ENCODE data around the gene CCBE1. TPM values are rescaled to one million over a fixed set of nuclear protein-coding genes. Genes with fewer than 3 reads are reported as not detected.
A peak's percentile ranks its signal among the peaks of the same experiment; 100 is the strongest.

Gene CCBE1
- total RNA-seq, 1 experiment from 2014 or later = 0.09 TPM

GRCh38 chr18:59631583-59632181 lies 65.5 kb downstream of the CCBE1 start:
- Mint-ChIP-seq H3K36me3 (ENCODE audit: insufficient read depth, unreplicated experiment) (no peaks in the 10 kb centered on the region), H3K27me3 (ENCODE audit: insufficient read depth, unreplicated experiment) (peaks cover 10% of the 10 kb centered on the region), H3K4me1 (ENCODE audit: low read depth, unreplicated experiment) (no peaks in the 10 kb centered on the region), H3K4me3 (ENCODE audit: unreplicated experiment) (no peak overlapping the region), H3K27ac (ENCODE audit: unreplicated experiment) (no peak overlapping the region), H3K9me3 (ENCODE audit: unreplicated experiment) (no peaks in the 10 kb centered on the region)
- Histone ChIP-seq H3K4me1 (no peaks in the 10 kb centered on the region), H3K27me3 (replicated peaks; ENCODE audit: control insufficient read depth, insufficient read depth, low read length) (no peaks in the 10 kb centered on the region), H3K4me3 (ENCODE audit: low read depth, low read length) (no peak overlapping the region), H3K36me3 (ENCODE audit: control insufficient read depth, insufficient read depth, low read length) (no peaks in the 10 kb centered on the region), H3K9me3 (no peaks in the 10 kb centered on the region)
- ChIA-PET POLR2A (no interaction called here), CTCF (interaction anchor here (1.0 to 1.7 kb wide), 2 partner anchors 90 to 192 kb away, joined by 3 to 16 read pairs; no protein-coding TSS in a partner anchor)
- peak; percentile 4 to 13 for TF ChIP-seq CTCF (IDR thresholded peaks at IDR 0.05; ENCODE audit: insufficient read depth in 1 of 2, low read depth in 1 of 2, low read length in 1 of 2, severe bottlenecking in 1 of 2, unreplicated experiment in 1 of 2)
- DNase-seq = no peak
- intact Hi-C loops (cut with micrococcal nuclease; ENCODE audit: unreplicated experiment) = no loop called here
- no TSS peak for BruUV-seq (replicated peaks)

- H3K4me3 ChIP-seq (ENCODE audit: low read depth, low read length) = no peak overlapping the region
- no peaks in the 10 kb centered on the region for H3K9me3 ChIP-seq
- no TSS peak for BruUV-seq (replicated peaks)
- H3K36me3 ChIP-seq (ENCODE audit: control insufficient read depth, insufficient read depth, low read length) = no peaks in the 10 kb centered on the region
- Mint-ChIP-seq H3K36me3 (ENCODE audit: insufficient read depth, unreplicated experiment) (no peaks in the 10 kb centered on the region), H3K4me1 (ENCODE audit: low read depth, unreplicated experiment) (no peaks in the 10 kb centered on the region), H3K9me3 (ENCODE audit: unreplicated experiment) (no peaks in the 10 kb centered on the region), H3K27me3 (ENCODE audit: insufficient read depth, unreplicated experiment) (peaks cover 7% of the 10 kb centered on the region), H3K4me3 (ENCODE audit: unreplicated experiment) (no peak overlapping the region), H3K27ac (ENCODE audit: unreplicated experiment) (no peak overlapping the region)
- H3K27me3 ChIP-seq (replicated peaks; ENCODE audit: control insufficient read depth, insufficient read depth, low read length) = no peaks in the 10 kb centered on the region
- H3K4me1 ChIP-seq = no peaks in the 10 kb centered on the region
- intact Hi-C loops (cut with micrococcal nuclease; ENCODE audit: unreplicated experiment) = no loop called here
- no peak for DNase-seq
- ChIA-PET CTCF (no interaction called here), POLR2A (no interaction called here)
- no peak for TF ChIP-seq CTCF (IDR thresholded peaks at IDR 0.05; ENCODE audit: insufficient read depth in 1 of 2, low read depth in 1 of 2, low read length in 1 of 2, severe bottlenecking in 1 of 2, unreplicated experiment in 1 of 2)
These were observed 67.3 kb downstream of the CCBE1 start for GRCh38 chr18:59629894-59630293.

GRCh38 chr18:59628995-59629394 lies 68.2 kb downstream of the CCBE1 start:
- CTCF ChIA-PET = no interaction called here
- intact Hi-C loops (cut with micrococcal nuclease; ENCODE audit: unreplicated experiment) = no loop called here
- DNase-seq = no peak
- Mint-ChIP-seq H3K4me1 (ENCODE audit: low read depth, unreplicated experiment) (no peaks in the 10 kb centered on the region), H3K27me3 (ENCODE audit: insufficient read depth, unreplicated experiment) (peaks cover 3% of the 10 kb centered on the region), H3K27ac (ENCODE audit: unreplicated experiment) (no peak overlapping the region), H3K9me3 (ENCODE audit: unreplicated experiment) (no peaks in the 10 kb centered on the region), H3K36me3 (ENCODE audit: insufficient read depth, unreplicated experiment) (no peaks in the 10 kb centered on the region), H3K4me3 (ENCODE audit: unreplicated experiment) (no peak overlapping the region)
- Histone ChIP-seq H3K4me1 (no peaks in the 10 kb centered on the region), H3K27me3 (replicated peaks; ENCODE audit: control insufficient read depth, insufficient read depth, low read length) (no peaks in the 10 kb centered on the region), H3K9me3 (no peaks in the 10 kb centered on the region), H3K36me3 (ENCODE audit: control insufficient read depth, insufficient read depth, low read length) (no peaks in the 10 kb centered on the region), H3K4me3 (ENCODE audit: low read depth, low read length) (no peak overlapping the region)
- no TSS peak for BruUV-seq (replicated peaks)
- POLR2A ChIA-PET = no interaction called here
- no peak for TF ChIP-seq CTCF (IDR thresholded peaks at IDR 0.05; ENCODE audit: insufficient read depth in 1 of 2, low read depth in 1 of 2, low read length in 1 of 2, severe bottlenecking in 1 of 2, unreplicated experiment in 1 of 2)
